Upper lobe of left lung (tissue), 6 donors: ENCODE results near the gene PAAF1. TPM values are rescaled to one million over a fixed set of nuclear protein-coding genes. Genes with fewer than 3 reads are reported as not detected.

Experiments
- ATAC-seq, 2 donors: fragments of 200-7000 bp; cut with Tn5 transposase; one replicate each; pipeline ENCODE4 v1.9.1; 2022; ENCODE audit warnings: mild to moderate bottlenecking in 2 of 2, moderate library complexity in 2 of 2; ENCODE audit not compliant: low FRiP score in 2 of 2
- DNase-seq, 2 donors: peaks; one replicate each; pipeline ENCODE4 v3.0.0-alpha.2; 2019 to 2020
- H3K27ac ChIP-seq, 4 donors: fragments of 200-600 bp; sonication (generic); one replicate each; pipeline ENCODE4 v1.5.1; 2016 to 2019
- H3K27me3 ChIP-seq, 4 donors: fragments of 200-600 bp; sonication (generic); one replicate each; pipeline ENCODE4 v1.5.1; 2017 to 2019
- H3K36me3 ChIP-seq, 4 donors: fragments of 200-600 bp; sonication (generic); one replicate each; pipeline ENCODE4 v1.5.1; 2016 to 2019
- H3K4me1 ChIP-seq, 4 donors: fragments of 200-600 bp; sonication (generic); one replicate each; pipeline ENCODE4 v1.5.1; 2018 to 2019
- H3K4me3 ChIP-seq, 4 donors: fragments of 200-600 bp; sonication (generic); one replicate each; pipeline ENCODE4 v1.5.1; 2017 to 2019; ENCODE audit warnings: mild to moderate bottlenecking in 2 of 4, moderate library complexity in 1 of 4
- H3K9me3 ChIP-seq, 4 donors: fragments of 200-600 bp; sonication (generic); one replicate each; pipeline ENCODE4 v1.5.1; 2018 to 2019
- CTCF ChIP-seq, 6 experiments: fragments of 450-650 bp in 4 of 6; fragments of 200-600 bp in 2 of 6; sonication (generic) in 2 of 6; IDR thresholded peaks; one replicate each; pipeline ENCODE4 v1.5.1; 2016 to 2019; ENCODE audit warnings: antibody characterized with exemption in 6 of 6
- EP300 ChIP-seq, 4 donors: sonication (generic); formaldehyde crosslinking; IDR thresholded peaks; one replicate each; pipeline ENCODE4 v1.5.1; 2017; ENCODE audit warnings: antibody characterized with exemption in 4 of 4, control low read depth in 2 of 4
- POLR2A ChIP-seq, 4 donors: fragments of 450-650 bp; IDR thresholded peaks; one replicate each; pipeline ENCODE4 v1.5.1; 2016 to 2017; ENCODE audit warnings: antibody characterized with exemption in 4 of 4, mild to moderate bottlenecking in 2 of 4
- POLR2AphosphoS5 ChIP-seq, 2 donors: sonication (generic); formaldehyde crosslinking; IDR thresholded peaks; one replicate each; pipeline ENCODE4 v1.5.1; 2017; ENCODE audit warnings: antibody characterized with exemption in 2 of 2
- WGBS, 2 donors: methylation state at CpG; one replicate each; pipeline ENCODE4 v1.1.5; 2017 to 2018; 5-methylcytosine and 5-hydroxymethylcytosine counted together
- total RNA-seq, 6 donors: library from RNA; depleted of rRNA in 4 of 6; stranded (reverse); fragments of >200 nt in 4 of 6; gene quantifications; one replicate each; pipeline versions ENCODE4 v1.1.0 to v1.2.1, GENCODE V29; 2016 to 2021
- donor health status: DM: no; HTN: no; CAD: no; lungs with moderate emphysema.
- donor health status: DM: no; HTN: yes; CAD: no; lungs with severe emphysema.

The PAAF1 gene
- total RNA-seq, 6 donors from 2014 or later = 8.8 to 58.7 (median 12.6) TPM

- Histone ChIP-seq H3K27ac (no peak within 1 kb of the TSS), H3K36me3 (no peaks in the 10 kb centered on the region), H3K4me1 (no peaks in the 10 kb centered on the region), H3K27me3 (no peaks in the 10 kb centered on the region), H3K9me3 (no peaks in the 10 kb centered on the region), H3K4me3 (peak within 1 kb of the TSS in 1 of 4 donors; percentile 7)
- 75 to 79% methylated on average over 12 of the region's 12 CpGs for WGBS, 2 donors
- ATAC-seq (peak; percentile 60 to 89), DNase-seq (peak in 1 of 2 donors; percentile 48)
- TF ChIP-seq POLR2AphosphoS5 (IDR thresholded peaks at IDR 0.05) (no peak), EP300 (IDR thresholded peaks at IDR 0.05) (no peak), CTCF (IDR thresholded peaks at IDR 0.05) (no peak), POLR2A (IDR thresholded peaks at IDR 0.05) (no peak)
Measured at GRCh38 chr11:73950869-73951710, 74.3 kb downstream of the PAAF1 start, which contains the start of gene DNAJB13. TSS of gene DNAJB13 (plus strand) at chr11:73951026. CDS start at chr11:73951070, 44 bp downstream.

- no peak for TF ChIP-seq POLR2AphosphoS5 (IDR thresholded peaks at IDR 0.05)
- no peak for TF ChIP-seq EP300 (IDR thresholded peaks at IDR 0.05)
- no peak for TF ChIP-seq CTCF (IDR thresholded peaks at IDR 0.05)
- TF ChIP-seq POLR2A (IDR thresholded peaks at IDR 0.05) = no peak
- Histone ChIP-seq H3K36me3 (no peaks in the 10 kb centered on the region), H3K27ac (no peak overlapping the region), H3K9me3 (no peaks in the 10 kb centered on the region), H3K27me3 (no peaks in the 10 kb centered on the region), H3K4me1 (no peaks in the 10 kb centered on the region), H3K4me3 (no peak overlapping the region)
- WGBS, 2 donors = 78 to 79% methylated on average over 7 of the region's 7 CpGs
- DNase-seq (no peak), ATAC-seq (peak in 1 of 2 donors; percentile 75)
Measured at GRCh38 chr11:73951797-73952196, 75.0 kb downstream of the PAAF1 start.

GRCh38 chr11:73956876-73957653 lies 80.3 kb downstream of the PAAF1 start:
- Histone ChIP-seq H3K9me3 (no peaks in the 10 kb centered on the region), H3K4me3 (no peak overlapping the region), H3K27ac (no peak overlapping the region), H3K4me1 (no peaks in the 10 kb centered on the region), H3K36me3 (no peaks in the 10 kb centered on the region), H3K27me3 (no peaks in the 10 kb centered on the region)
- peak in 1 of 2 donors; percentile 20 for ATAC-seq
- TF ChIP-seq POLR2A (IDR thresholded peaks at IDR 0.05) (no peak), CTCF (IDR thresholded peaks at IDR 0.05) (no peak), POLR2AphosphoS5 (IDR thresholded peaks at IDR 0.05) (no peak), EP300 (IDR thresholded peaks at IDR 0.05) (no peak)
- WGBS, 2 donors = 72% methylated on average over 24 to 29 of the region's 29 CpGs
- no peak for DNase-seq

GRCh38 chr11:73957654-73958361 lies 81.0 kb downstream of the PAAF1 start:
- H3K4me3 ChIP-seq = no peak overlapping the region
- no peaks in the 10 kb centered on the region for H3K36me3 ChIP-seq
- H3K27me3 ChIP-seq = no peaks in the 10 kb centered on the region
- H3K27ac ChIP-seq = no peak overlapping the region
- 67 to 83% methylated on average over 21 to 25 of the region's 25 CpGs for WGBS, 2 donors
- no peaks in the 10 kb centered on the region for H3K4me1 ChIP-seq
- no peak for TF ChIP-seq CTCF (IDR thresholded peaks at IDR 0.05)
- no peak for TF ChIP-seq EP300 (IDR thresholded peaks at IDR 0.05)
- no peak for TF ChIP-seq POLR2AphosphoS5 (IDR thresholded peaks at IDR 0.05)
- no peak for TF ChIP-seq POLR2A (IDR thresholded peaks at IDR 0.05)
- DNase-seq (no peak), ATAC-seq (peak in 1 of 2 donors; percentile 16)
- H3K9me3 ChIP-seq = no peaks in the 10 kb centered on the region
